CD4-positive, alpha-beta T cell (primary cell): ENCODE measurements around the gene THAP6. TPM values are rescaled to one million over a fixed set of nuclear protein-coding genes. Genes with fewer than 3 reads are reported as not detected.

Source experiments
- ATAC-seq: fragments of 200-7000 bp; cut with Tn5 transposase; one replicate; pipeline ENCODE4 v1.10.0; 2022; ENCODE audit warnings: mild to moderate bottlenecking; ENCODE audit not compliant: poor library complexity
- CTCF ChIA-PET: fragments of 350-600 bp; sonication (Branson Sonifier 250); formaldehyde crosslinking; loops from one replicate; lab custom pipeline; 2021; ENCODE audit warnings: antibody characterized with exemption, inconsistent platforms; lab: Charles Lee
- POLR2A ChIA-PET: fragments of 350-600 bp; sonication (Branson Sonifier 250); formaldehyde crosslinking; loops from one replicate; lab custom pipeline; 2021; ENCODE audit warnings: antibody characterized with exemption, inconsistent platforms; lab: Charles Lee
- DNase-seq, 14 experiments: peaks; one replicate each; pipeline ENCODE4 v3.0.0-alpha.2; 2013 to 2020; ENCODE audit warnings: mixed read lengths in 2 of 14
- H3K27ac ChIP-seq, 2 donors: one replicate each; pipeline versions ENCODE4 v1.5.1 to v1.7.0; 2013; ENCODE audit warnings: low read length in 2 of 2, low read depth in 1 of 2, mild to moderate bottlenecking in 1 of 2
- H3K27me3 ChIP-seq, 2 experiments: 1 replicate in 1 of 2; 2 replicates in 1 of 2; pipeline versions ENCODE4 v1.6.1 to v1.7.0; 2013; ENCODE audit warnings: low read length in 2 of 2, control low read depth in 1 of 2, mild to moderate bottlenecking in 1 of 2, moderate library complexity in 1 of 2; ENCODE audit not compliant: insufficient read depth in 2 of 2, control insufficient read depth in 1 of 2
- H3K36me3 ChIP-seq: one replicate; pipeline ENCODE4 v1.6.1; 2013; ENCODE audit warnings: low read length, control low read depth; ENCODE audit not compliant: insufficient read depth
- H3K4me1 ChIP-seq: one replicate; pipeline ENCODE4 v1.6.1; 2013; ENCODE audit warnings: low read length, control low read depth; ENCODE audit not compliant: insufficient read depth
- H3K4me3 ChIP-seq: one replicate; pipeline ENCODE4 v1.5.1; 2013; ENCODE audit warnings: mild to moderate bottlenecking, low read length, moderate library complexity
- H3K9me3 ChIP-seq, 2 experiments: 1 replicate in 1 of 2; 2 replicates in 1 of 2; pipeline versions ENCODE4 v1.6.1 to v1.7.0; 2013; ENCODE audit warnings: low read length in 2 of 2, mild to moderate bottlenecking in 2 of 2, control low read depth in 1 of 2, moderate library complexity in 1 of 2; ENCODE audit not compliant: control insufficient read depth in 1 of 2, insufficient read depth in 1 of 2
- H3K27ac Mint-ChIP-seq: one replicate; pipeline ENCODE4 v1.8.0; 2020; ENCODE audit warnings: mixed read lengths
- H3K27me3 Mint-ChIP-seq: one replicate; pipeline ENCODE4 v1.8.0; 2021; ENCODE audit warnings: mixed read lengths
- H3K36me3 Mint-ChIP-seq: one replicate; pipeline ENCODE4 v1.8.0; 2021; ENCODE audit warnings: low read depth, mixed read lengths
- H3K4me1 Mint-ChIP-seq: one replicate; pipeline ENCODE4 v1.8.0; 2021; ENCODE audit warnings: low read depth, mixed read lengths
- H3K4me3 Mint-ChIP-seq: one replicate; pipeline ENCODE4 v1.8.0; 2020; ENCODE audit warnings: mild to moderate bottlenecking, mixed read lengths
- H3K9me3 Mint-ChIP-seq: one replicate; pipeline ENCODE4 v1.8.0; 2020; ENCODE audit warnings: mixed read lengths
- intact Hi-C, 2 experiments: fragments of 100-400 bp; cut with DNase I in 1 of 2; cut with micrococcal nuclease in 1 of 2; formaldehyde crosslinking; loops; one replicate each; pipeline versions ENCODE4 v1.15.1 to v1.9.0; 2023 to 2025; cut with DNase I, micrococcal nuclease
- total RNA-seq, 174 experiments: library from RNA in 2 of 174; stranded (reverse) in 2 of 174; gene quantifications; one replicate each; pipeline ENCODE4 v1.2.3 and lab custom pipeline; 2021 to 2026
- TF ChIP-seq, protein P1 (sequence below): fragments of 200-600 bp; IDR thresholded peaks from one replicate; pipeline ENCODE4 v1.8.0; 2022; ENCODE audit warnings: antibody characterized with exemption, mild to moderate bottlenecking

Gene THAP6
- total RNA-seq, 2 experiments from 2014 or later, result 19.1 to 22.8 TPM

GRCh38 chr4:75567725-75568124, 53.5 kb downstream of the THAP6 start:
- no peaks in the 10 kb centered on the region for H3K36me3 ChIP-seq
- ATAC-seq (no peak), DNase-seq (no peak)
- ChIA-PET CTCF (no interaction called here), POLR2A (no interaction called here)
- no peaks in the 10 kb centered on the region for H3K4me1 ChIP-seq
- Mint-ChIP-seq H3K27ac (no peak overlapping the region), H3K27me3 (peaks cover 13% of the 10 kb centered on the region), H3K4me3 (no peak overlapping the region), H3K36me3 (no peaks in the 10 kb centered on the region), H3K9me3 (no peaks in the 10 kb centered on the region), H3K4me1 (no peaks in the 10 kb centered on the region)
- TF ChIP-seq, protein P1, sequence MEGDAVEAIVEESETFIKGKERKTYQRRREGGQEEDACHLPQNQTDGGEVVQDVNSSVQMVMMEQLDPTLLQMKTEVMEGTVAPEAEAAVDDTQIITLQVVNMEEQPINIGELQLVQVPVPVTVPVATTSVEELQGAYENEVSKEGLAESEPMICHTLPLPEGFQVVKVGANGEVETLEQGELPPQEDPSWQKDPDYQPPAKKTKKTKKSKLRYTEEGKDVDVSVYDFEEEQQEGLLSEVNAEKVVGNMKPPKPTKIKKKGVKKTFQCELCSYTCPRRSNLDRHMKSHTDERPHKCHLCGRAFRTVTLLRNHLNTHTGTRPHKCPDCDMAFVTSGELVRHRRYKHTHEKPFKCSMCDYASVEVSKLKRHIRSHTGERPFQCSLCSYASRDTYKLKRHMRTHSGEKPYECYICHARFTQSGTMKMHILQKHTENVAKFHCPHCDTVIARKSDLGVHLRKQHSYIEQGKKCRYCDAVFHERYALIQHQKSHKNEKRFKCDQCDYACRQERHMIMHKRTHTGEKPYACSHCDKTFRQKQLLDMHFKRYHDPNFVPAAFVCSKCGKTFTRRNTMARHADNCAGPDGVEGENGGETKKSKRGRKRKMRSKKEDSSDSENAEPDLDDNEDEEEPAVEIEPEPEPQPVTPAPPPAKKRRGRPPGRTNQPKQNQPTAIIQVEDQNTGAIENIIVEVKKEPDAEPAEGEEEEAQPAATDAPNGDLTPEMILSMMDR, result no peak
- no peaks in the 10 kb centered on the region for H3K9me3 ChIP-seq
- H3K27ac ChIP-seq, result no peak overlapping the region
- intact Hi-C loops, result no loop called here
- H3K4me3 ChIP-seq, result no peak overlapping the region
- no peaks in the 10 kb centered on the region for H3K27me3 ChIP-seq

Other genes with a start within 250 kb of the THAP6 start
- gene RCHY1, start 70 bp upstream of the THAP6 start, total RNA-seq, result 10 to 100 TPM; 33.6 to 37.0 TPM
- under 1 TPM in 1 of 2 experiments, not detected in 1; 0.36 TPM for gene ODAPH, start 41.6 kb downstream of the THAP6 start, total RNA-seq
- under 1 TPM; 0.38 to 0.92 TPM for gene CDKL2, start 116.1 kb downstream of the THAP6 start, total RNA-seq
- gene G3BP2, start 158.9 kb downstream of the THAP6 start, total RNA-seq, result 100 to 1,000 TPM; 319 to 322 TPM
- gene USO1, start 210.1 kb downstream of the THAP6 start, total RNA-seq, result 10 to 100 TPM; 10.5 to 10.9 TPM